PC-3 (cell line): Measurements from ENCODE around the gene KHDC4. TPM values are rescaled to one million over a fixed set of nuclear protein-coding genes. Genes with fewer than 3 reads are reported as not detected.

Source experiments
- ATAC-seq: fragments of 200-7000 bp; cut with Tn5 transposase; 2 replicates; pipeline ENCODE4 v1.9.1; 2020; ENCODE audit warnings: mild to moderate bottlenecking, moderate library complexity
- BruUV-seq: library from RNA; stranded (reverse); fragments of 400-500 nt; replicated peaks from 2 replicates; lab custom pipeline; 2021; lab: Mats Ljungman, UMichigan
- CTCF ChIA-PET: fragments of 300-600 bp; sonication (Branson Sonifier 250); formaldehyde crosslinking; loops from one replicate; lab custom pipeline; 2022; ENCODE audit warnings: antibody characterized with exemption; lab: Charles Lee
- POLR2A ChIA-PET: fragments of 300-600 bp; sonication (Branson Sonifier 250); formaldehyde crosslinking; loops from one replicate; lab custom pipeline; 2022; ENCODE audit warnings: antibody characterized with exemption; ENCODE audit not compliant: unreplicated experiment; lab: Charles Lee
- DNase-seq: peaks from one replicate; pipeline ENCODE4 v3.0.0-alpha.2; 2015
- H2AFZ ChIP-seq: fragments of 300-600 bp; sonication (generic); 2 replicates; pipeline ENCODE4 v1.6.0; 2016; ENCODE audit warnings: antibody characterized with exemption, low read length
- H3F3A ChIP-seq: fragments of 300-600 bp; sonication (generic); one replicate; pipeline ENCODE4 v1.6.0; 2017; ENCODE audit warnings: antibody characterized with exemption, low read length, control low read depth, mild to moderate bottlenecking; ENCODE audit not compliant: unreplicated experiment
- H3K27ac ChIP-seq: fragments of 300-600 bp; sonication (generic); 2 replicates; pipeline ENCODE4 v1.5.1; 2016; ENCODE audit warnings: mild to moderate bottlenecking, low read length
- H3K27me3 ChIP-seq: fragments of 300-600 bp; sonication (generic); 2 replicates; pipeline ENCODE4 v1.6.1; 2016; ENCODE audit warnings: low read length, mixed read lengths
- H3K36me3 ChIP-seq: fragments of 300-600 bp; sonication (generic); 2 replicates; pipeline ENCODE4 v1.6.1; 2016; ENCODE audit warnings: low read depth, mixed run types, low read length, mixed read lengths
- H3K4me1 ChIP-seq: fragments of 300-600 bp; sonication (generic); 2 replicates; pipeline ENCODE4 v1.5.1; 2016; ENCODE audit warnings: low read length; ENCODE audit not compliant: insufficient read depth
- H3K4me2 ChIP-seq: fragments of 300-600 bp; sonication (generic); 2 replicates; pipeline ENCODE4 v1.6.0; 2016; ENCODE audit warnings: low read length
- H3K4me3 ChIP-seq: fragments of 300-600 bp; sonication (generic); 2 replicates; pipeline ENCODE4 v1.5.1; 2016; ENCODE audit warnings: mild to moderate bottlenecking, low read length, mixed read lengths
- H3K79me2 ChIP-seq: fragments of 300-600 bp; sonication (generic); 2 replicates; pipeline ENCODE4 v1.6.1; 2017; ENCODE audit warnings: low read length, mixed read lengths
- H3K9ac ChIP-seq: fragments of 300-600 bp; sonication (generic); 2 replicates; pipeline ENCODE4 v1.6.0; 2016; ENCODE audit warnings: mild to moderate bottlenecking, low read length
- H3K9me2 ChIP-seq: fragments of 300-600 bp; sonication (generic); replicated peaks from 2 replicates; pipeline ENCODE4 v1.6.1; 2016; ENCODE audit warnings: mixed run types, low read length, mixed read lengths
- H3K9me3 ChIP-seq: fragments of 300-600 bp; sonication (generic); 2 replicates; pipeline ENCODE4 v1.6.1; 2016; ENCODE audit warnings: low read length, mixed read lengths
- H4K20me1 ChIP-seq: fragments of 300-600 bp; sonication (generic); 2 replicates; pipeline ENCODE4 v1.6.1; 2016; ENCODE audit warnings: low read length, mixed read lengths
- CTCF ChIP-seq: fragments of 300-600 bp; sonication (generic); conservative IDR thresholded peaks from 2 replicates; pipeline ENCODE4 v1.5.1; 2017; ENCODE audit warnings: antibody characterized with exemption, low read depth, mild to moderate bottlenecking, low read length
- EZH2 ChIP-seq: fragments of 300-600 bp; sonication (generic); IDR thresholded peaks from one replicate; pipeline ENCODE4 v1.6.1; 2017; ENCODE audit warnings: antibody characterized with exemption, mild to moderate bottlenecking, low read length; ENCODE audit not compliant: unreplicated experiment
- EZH2phosphoT487 ChIP-seq: fragments of 300-600 bp; sonication (generic); IDR thresholded peaks from 2 replicates; pipeline ENCODE4 v1.6.1; 2018; ENCODE audit warnings: mild to moderate bottlenecking, antibody characterized with exemption, low read length, borderline replicate concordance
- intact Hi-C: fragments of 100-400 bp; cut with micrococcal nuclease; formaldehyde crosslinking; loops from 2 replicates; pipeline ENCODE4 v1.9.0; 2023
- total RNA-seq: library from RNA; depleted of rRNA; stranded (reverse); fragments of >200 nt; gene quantifications from 2 replicates; pipeline ENCODE4 v1.2.3, GENCODE V29; 2014

KHDC4 gene
- total RNA-seq, 1 experiment from 2014 or later = 63.4 TPM

- Histone ChIP-seq H3F3A (no peaks in the 10 kb centered on the region), H4K20me1 (no peaks in the 10 kb centered on the region), H3K4me2 (no peak overlapping the region), H3K9me2 (no peaks in the 10 kb centered on the region), H3K36me3 (no peaks in the 10 kb centered on the region), H3K4me1 (peaks cover 10% of the 10 kb centered on the region), H3K9me3 (no peaks in the 10 kb centered on the region), H3K79me2 (no peaks in the 10 kb centered on the region), H3K27me3 (no peaks in the 10 kb centered on the region), H3K9ac (no peak overlapping the region), H3K27ac (no peak overlapping the region), H2AFZ (no peak overlapping the region), H3K4me3 (no peak overlapping the region)
- no peak for ATAC-seq
- CTCF ChIA-PET = interaction anchor here (0.6 kb wide), 1 partner anchor 126 kb away, joined by 12 read pairs; no protein-coding TSS in a partner anchor
- BruUV-seq = no TSS peak
- no peak for DNase-seq
- POLR2A ChIA-PET = interaction anchor here (0.7 kb wide), 1 partner anchor 21 kb away, joined by 4 read pairs; no protein-coding TSS in a partner anchor
- TF ChIP-seq EZH2 (no peak), EZH2phosphoT487 (no peak), CTCF (no peak)
- intact Hi-C loops = no loop called here
Observed at GRCh38 chr1:155882235-155882634, 52.0 kb downstream of the KHDC4 start.

- no TSS peak for BruUV-seq
- POLR2A ChIA-PET = interaction anchor here (0.6 kb wide), 1 partner anchor 65 kb away, joined by 5 read pairs; no protein-coding TSS in a partner anchor
- CTCF ChIA-PET = no interaction called here
Observed at GRCh38 chr1:155880950-155881349, 53.3 kb downstream of the KHDC4 start.

More at GRCh38 chr1:155880950-155881349, 53.3 kb downstream of the KHDC4 start:
- ATAC-seq (no peak), DNase-seq (no peak)
- no peaks in the 10 kb centered on the region for H3K27me3 ChIP-seq
- H3K9me2 ChIP-seq = no peaks in the 10 kb centered on the region
- H3K4me1 ChIP-seq = peaks cover 10% of the 10 kb centered on the region
- no peaks in the 10 kb centered on the region for H3K9me3 ChIP-seq
- H3F3A ChIP-seq = no peaks in the 10 kb centered on the region
- intact Hi-C loops = no loop called here
- H3K36me3 ChIP-seq = no peaks in the 10 kb centered on the region
- no peak overlapping the region for H3K9ac ChIP-seq
- H3K4me2 ChIP-seq = no peak overlapping the region
- TF ChIP-seq EZH2phosphoT487 (no peak), EZH2 (no peak), CTCF (no peak)
- H2AFZ ChIP-seq = no peak overlapping the region
- H3K27ac ChIP-seq = no peak overlapping the region
- H3K79me2 ChIP-seq = no peaks in the 10 kb centered on the region
- no peak overlapping the region for H3K4me3 ChIP-seq
- H4K20me1 ChIP-seq = no peaks in the 10 kb centered on the region
